Measurements from ENCODE around the gene COL11A2.
A peak's percentile ranks its signal among the peaks of the same experiment; 100 is the strongest.

COL11A2 gene

DNA sequence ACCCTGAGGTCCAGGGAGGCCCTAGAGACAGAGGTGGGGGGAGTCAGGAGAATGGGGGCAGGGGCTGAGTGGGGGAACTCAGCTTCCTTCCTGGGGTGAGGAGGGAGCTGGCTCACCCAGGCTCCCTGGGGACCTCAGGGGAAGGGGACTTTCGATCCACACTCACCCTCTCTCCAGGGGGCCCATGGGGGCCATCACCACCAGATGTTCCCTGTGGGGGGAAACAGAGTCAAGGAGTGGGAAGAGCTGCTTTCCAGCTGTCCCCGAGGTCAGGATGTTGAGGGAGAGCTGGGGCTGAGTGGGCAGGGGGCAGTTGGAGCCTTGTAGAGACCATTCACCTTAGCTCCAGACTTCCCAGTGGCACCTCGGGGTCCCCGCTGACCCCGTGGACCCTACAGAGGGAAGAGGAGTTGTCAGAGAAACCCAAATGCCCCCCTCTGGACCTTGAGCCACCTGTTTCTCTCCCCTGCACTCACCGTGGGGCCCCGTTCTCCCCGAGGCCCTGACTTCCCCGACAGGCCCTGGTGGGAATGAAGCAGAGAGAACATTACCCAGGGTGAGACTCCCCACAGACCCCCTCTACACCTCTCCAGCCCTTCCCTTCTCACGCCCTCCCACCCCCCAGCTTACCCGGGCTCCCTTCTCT, 18.6 kb downstream of the COL11A2 start:
- no peak overlapping the region for H3K27ac ChIP-seq
- TF ChIP-seq, protein P1, sequence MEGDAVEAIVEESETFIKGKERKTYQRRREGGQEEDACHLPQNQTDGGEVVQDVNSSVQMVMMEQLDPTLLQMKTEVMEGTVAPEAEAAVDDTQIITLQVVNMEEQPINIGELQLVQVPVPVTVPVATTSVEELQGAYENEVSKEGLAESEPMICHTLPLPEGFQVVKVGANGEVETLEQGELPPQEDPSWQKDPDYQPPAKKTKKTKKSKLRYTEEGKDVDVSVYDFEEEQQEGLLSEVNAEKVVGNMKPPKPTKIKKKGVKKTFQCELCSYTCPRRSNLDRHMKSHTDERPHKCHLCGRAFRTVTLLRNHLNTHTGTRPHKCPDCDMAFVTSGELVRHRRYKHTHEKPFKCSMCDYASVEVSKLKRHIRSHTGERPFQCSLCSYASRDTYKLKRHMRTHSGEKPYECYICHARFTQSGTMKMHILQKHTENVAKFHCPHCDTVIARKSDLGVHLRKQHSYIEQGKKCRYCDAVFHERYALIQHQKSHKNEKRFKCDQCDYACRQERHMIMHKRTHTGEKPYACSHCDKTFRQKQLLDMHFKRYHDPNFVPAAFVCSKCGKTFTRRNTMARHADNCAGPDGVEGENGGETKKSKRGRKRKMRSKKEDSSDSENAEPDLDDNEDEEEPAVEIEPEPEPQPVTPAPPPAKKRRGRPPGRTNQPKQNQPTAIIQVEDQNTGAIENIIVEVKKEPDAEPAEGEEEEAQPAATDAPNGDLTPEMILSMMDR (conservative IDR thresholded peaks at IDR 0.05; ENCODE audit: low read depth): no peak
- ChIA-PET POLR2A (ENCODE audit: low non-redundant PET) (no interaction called here), CTCF (interaction anchor here (0.6 to 2.1 kb wide), 9 partner anchors 9 to 161 kb away, joined by 3 to 15 read pairs (median 5); no protein-coding TSS in a partner anchor)
- DNase-seq (ENCODE audit: low spot score): no peak

DNA sequence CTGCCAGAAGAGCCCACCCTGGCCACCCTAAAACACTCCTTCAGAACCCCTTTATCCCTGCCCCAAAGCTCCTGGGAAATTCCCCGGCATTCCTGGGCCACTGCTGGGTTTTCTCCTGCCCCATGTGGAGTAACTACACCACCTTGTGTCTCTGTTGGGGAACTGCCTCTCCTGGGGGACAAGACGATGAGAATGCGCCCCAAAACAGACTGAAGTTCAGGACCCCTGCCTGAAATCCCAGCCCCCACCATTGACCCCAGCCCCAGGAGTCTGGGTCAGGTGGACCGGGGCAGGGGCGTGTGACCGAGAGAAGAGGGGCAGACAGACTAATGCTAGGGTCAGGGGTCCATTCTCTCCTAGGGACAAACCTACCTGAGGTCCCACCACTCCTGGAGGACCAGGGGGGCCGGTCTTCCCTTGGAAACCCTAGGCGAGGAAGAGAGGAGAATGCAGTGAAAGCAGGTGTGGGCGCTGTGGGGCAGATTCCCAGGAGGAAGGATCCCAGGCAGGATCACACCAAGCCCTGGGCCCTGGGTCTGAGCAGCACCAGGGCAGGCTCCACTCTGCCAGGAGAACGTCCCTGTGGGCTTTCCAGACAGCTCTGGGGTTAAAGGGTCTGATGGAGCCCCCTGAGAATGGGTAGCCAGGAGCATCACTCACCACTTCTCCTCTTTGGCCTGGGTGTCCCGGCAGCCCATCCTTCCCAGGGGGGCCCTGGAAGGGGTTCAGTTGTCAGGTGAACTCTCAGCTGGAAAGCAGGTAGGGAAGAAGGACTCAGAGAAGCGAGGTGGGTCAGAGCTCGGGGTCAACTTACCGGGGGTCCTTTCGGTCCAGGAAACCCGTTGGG, 19.4 kb downstream of the COL11A2 start:
- ChIA-PET CTCF (interaction anchor here (0.5 to 2.1 kb wide), 20 partner anchors 8 to 172 kb away, joined by 3 to 18 read pairs (median 4); no protein-coding TSS in a partner anchor), POLR2A (ENCODE audit: low non-redundant PET) (no interaction called here)
- TF ChIP-seq, protein P1 (conservative IDR thresholded peaks at IDR 0.05; ENCODE audit: low read depth): peak; percentile 65

DNA sequence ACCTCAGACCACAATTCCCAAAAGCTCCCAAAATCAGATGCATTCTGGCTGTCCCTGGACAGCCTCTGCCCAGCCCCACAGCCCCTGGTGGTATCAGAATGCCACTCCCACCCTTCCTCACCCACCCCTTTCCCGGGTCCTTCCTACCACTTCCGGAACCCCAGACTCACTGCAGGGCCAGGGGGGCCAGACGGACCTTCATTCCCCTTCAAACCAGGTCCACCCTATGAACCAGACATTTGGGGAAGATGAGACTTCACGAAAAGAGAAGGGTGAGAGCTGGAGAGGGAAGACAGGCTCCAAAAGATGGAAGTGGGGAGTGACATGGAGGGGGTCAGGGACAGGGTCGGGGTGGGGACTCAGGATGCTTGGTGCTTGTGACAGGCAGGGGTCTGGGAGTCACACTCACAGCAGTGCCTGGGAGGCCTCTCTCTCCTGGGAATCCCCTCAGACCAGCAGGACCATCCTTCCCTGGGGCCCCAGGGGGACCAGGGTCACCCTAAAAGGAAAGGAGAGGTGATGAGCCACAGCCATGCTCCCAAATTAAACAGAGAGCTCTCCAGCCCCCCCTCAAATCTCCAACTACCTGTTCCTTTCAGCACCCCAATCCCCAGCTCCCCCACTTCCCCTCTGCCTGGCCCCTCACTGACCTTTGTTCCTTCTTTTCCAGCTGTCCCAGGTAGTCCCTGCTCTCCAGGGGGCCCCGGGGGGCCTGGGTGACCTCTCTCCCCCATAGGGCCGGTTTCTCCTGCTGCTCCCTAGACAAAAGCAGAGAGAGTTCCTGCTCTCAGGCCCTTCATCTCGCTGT, 20.2 kb downstream of the COL11A2 start:
- TF ChIP-seq, protein P1 (conservative IDR thresholded peaks at IDR 0.05; ENCODE audit: low read depth): no peak
- H3K27ac ChIP-seq: no peak overlapping the region
- DNase-seq (ENCODE audit: low spot score): no peak
- ChIA-PET POLR2A (ENCODE audit: low non-redundant PET) (no interaction called here), CTCF (interaction anchor here (0.5 to 2.1 kb wide), 16 partner anchors 8 to 759 kb away, joined by 3 to 18 read pairs (median 4); no protein-coding TSS in a partner anchor)

More for the DNA sequence above, 19.4 kb downstream of the COL11A2 start:
- peak; percentile 73 for DNase-seq (ENCODE audit: low spot score)
- no peak overlapping the region for H3K27ac ChIP-seq

DNA sequence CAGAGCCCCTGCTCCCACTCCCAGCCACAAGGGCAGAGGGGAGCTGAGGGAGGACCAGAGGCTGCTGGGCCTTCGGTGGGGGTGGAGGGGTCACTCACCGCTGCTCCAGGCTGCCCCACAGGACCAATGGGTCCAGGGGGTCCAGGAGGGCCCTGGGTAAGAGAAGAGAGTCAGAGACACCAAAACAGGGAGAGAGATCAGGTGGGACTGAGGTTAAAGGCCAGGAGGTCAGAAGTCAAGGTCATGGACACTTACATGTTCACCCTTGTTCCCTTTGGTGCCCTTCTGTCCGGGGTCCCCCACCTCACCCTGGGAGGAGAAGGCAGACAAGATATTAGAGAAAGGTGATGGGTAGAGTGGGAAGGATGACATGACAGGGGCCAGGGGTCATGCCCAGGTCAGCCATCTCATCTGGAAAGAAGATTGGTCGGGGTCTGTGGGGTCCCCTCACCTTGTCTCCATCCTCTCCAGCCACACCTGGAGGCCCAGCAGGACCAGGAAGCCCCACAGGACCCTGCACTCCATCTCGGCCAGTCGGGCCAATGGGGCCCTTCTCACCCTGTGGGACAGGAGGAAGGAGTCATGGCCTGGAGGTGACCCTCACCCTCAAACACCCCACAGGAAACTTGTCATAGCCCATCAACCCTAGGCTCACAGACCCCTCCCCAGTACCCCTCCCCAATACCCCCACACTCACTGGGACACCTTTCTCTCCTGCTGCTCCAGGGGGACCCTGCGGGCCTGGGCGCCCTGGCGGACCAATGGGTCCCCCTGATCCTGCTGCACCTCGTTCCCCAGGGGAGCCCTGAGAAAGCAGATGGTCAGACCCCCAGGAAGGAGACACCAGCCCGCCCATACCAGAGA, 21.0 kb downstream of the COL11A2 start:
- CTCF ChIA-PET: interaction anchor here (1.4 kb wide), 1 partner anchor 11 kb away, joined by 18 read pairs; no protein-coding TSS in a partner anchor
- TF ChIP-seq, protein P1 (conservative IDR thresholded peaks at IDR 0.05; ENCODE audit: low read depth): no peak
- no peak overlapping the region for H3K27ac ChIP-seq
- DNase-seq (ENCODE audit: low spot score): no peak
- POLR2A ChIA-PET (ENCODE audit: low non-redundant PET): no interaction called here

DNA sequence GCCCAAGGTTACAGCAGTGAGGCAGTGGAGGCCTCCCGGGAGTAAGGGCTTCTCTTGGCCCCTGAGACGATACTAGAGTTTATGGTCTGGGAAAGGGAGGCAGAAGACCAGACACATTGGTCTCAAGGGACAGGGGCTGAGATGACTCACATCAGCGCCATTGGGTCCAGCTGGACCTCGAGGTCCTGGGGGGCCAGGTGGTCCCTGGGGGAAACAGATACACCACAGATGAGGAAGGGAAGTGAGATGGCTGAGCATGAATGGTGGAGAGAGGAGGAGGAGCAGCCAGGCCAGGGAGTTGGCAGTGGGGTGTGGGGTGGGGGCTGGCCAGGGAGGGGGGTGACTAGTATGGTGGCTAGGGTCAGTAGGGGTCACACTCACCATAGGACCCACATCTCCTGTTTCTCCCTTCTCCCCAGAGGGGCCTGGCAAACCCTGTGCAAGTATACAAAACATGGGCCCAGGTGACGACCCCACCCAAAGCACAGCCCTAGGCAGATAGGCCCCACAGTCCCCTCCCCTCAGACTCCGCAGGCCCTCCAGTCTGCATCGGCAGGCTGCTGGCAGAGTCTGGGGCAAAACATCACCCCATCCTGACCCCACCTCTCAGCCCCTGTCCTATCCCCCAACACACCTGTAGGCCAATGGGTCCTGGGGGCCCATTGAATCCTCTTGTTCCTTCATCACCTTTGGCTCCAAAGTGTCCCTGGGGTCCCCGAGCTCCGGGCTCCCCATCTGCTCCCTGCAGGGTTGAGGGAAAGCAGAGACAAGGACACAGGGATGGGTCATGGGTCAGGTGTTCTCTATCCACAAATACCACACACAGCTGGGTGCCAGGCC, 21.9 kb downstream of the COL11A2 start:
- CTCF ChIA-PET: no interaction called here
- POLR2A ChIA-PET (ENCODE audit: low non-redundant PET): no interaction called here
- TF ChIP-seq, protein P1 (conservative IDR thresholded peaks at IDR 0.05; ENCODE audit: low read depth): no peak
- H3K27ac ChIP-seq: no peak overlapping the region
- no peak for DNase-seq (ENCODE audit: low spot score)
